Mucosa of gallbladder (tissue), 1 donor: ENCODE measurements around the gene SLAIN1. TPM values are rescaled to one million over a fixed set of nuclear protein-coding genes. Genes with fewer than 3 reads are reported as not detected.
A peak's percentile ranks its signal among the peaks of the same experiment; 100 is the strongest.
"Not testable (repeated sequence)": the region's sequence is repeated elsewhere in the genome, so short reads cannot be mapped to it uniquely, and the experiment has no call there.

Experiments
- DNase-seq: peaks from one replicate; pipeline ENCODE4 v3.0.0-alpha.2; 2020; ENCODE audit warnings: low spot score
- total RNA-seq: library from RNA; stranded (reverse); gene quantifications from one replicate; pipeline ENCODE4 v1.2.1, GENCODE V29; 2021
- donor health status: DM: no; HTN: no; CAD: no.

Gene SLAIN1
- total RNA-seq = 9.7 TPM

DNA sequence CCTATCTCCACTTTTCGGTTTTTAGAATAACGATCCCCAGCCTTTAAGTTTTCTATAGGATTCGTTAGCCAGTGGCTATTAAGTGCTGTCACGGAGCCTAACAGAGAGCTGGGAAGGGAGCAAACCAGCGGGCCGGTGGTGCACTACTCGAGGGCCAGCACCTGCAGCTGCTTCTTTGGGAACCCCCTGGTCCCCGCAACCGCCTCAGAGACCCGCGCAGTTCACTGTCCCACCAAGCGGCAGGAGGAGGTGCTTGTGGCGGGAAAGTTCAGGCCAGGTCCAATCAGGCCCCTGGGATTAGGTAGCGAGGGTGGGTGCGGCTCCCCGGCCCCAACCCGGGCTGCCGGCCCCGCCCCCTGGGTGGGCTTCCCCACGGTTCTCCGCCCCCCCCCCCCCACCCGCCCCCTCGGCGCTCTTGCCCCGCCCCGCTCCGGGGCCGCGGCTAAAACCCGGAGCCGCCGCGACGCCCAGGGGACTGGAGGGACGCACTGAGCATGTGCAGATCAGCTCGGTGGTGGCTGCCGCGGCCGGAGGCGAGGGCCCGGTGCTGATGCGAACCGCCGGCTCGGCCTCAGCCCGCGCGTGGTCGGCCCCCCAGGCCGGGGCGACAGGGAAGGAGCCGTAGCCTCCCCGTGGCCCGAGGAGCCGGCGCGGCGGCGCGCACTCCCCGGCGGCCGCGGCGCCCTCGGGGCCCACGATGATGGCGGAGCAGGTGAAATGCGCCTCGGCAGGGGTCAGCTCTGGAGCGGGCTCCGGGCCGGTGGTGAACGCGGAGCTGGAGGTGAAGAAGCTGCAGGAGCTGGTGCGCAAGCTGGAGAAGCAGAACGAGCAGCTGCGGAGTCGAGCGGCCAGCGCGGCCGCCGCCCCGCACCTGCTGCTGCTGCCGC lies at the start of gene SLAIN1:
TSS of gene SLAIN1 (plus strand) at position 471 of the 887 bp plus-strand sequence. CDS start at position 698, 227 bp downstream.
- DNase-seq = peak; percentile 74

GRCh38 chr13:77650409-77650808 lies 47.1 kb upstream of the SLAIN1 start:
- DNase-seq = no peak

GRCh38 chr13:77653301-77653700 lies 44.2 kb upstream of the SLAIN1 start:
- DNase-seq = no peak

DNA sequence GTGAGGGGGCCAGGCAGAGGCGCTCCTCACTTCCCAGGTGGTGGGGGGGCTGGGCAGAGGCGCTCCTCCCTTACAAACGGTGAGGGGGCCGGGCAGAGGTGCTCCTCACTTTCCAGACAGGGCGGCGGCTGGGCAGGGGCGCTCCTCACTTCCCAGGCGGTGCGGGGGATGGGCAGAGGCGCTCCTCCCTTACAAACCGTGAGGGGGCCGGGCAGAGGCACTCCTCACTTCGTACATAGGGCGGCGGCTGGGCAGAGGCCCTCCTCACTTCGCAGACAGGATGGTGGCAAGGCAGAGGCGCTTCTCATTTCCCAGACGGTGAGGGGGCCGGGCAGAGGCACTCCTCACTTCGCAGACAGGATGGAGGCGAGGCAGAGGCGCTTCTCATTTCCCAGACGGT lies 37.5 kb upstream of the SLAIN1 start:
- DNase-seq = not testable (repeated sequence)

GRCh38 chr13:77660841-77661250 lies 36.6 kb upstream of the SLAIN1 start:
- no peak for DNase-seq

GRCh38 chr13:77662301-77662700 lies 35.2 kb upstream of the SLAIN1 start:
- DNase-seq = not testable (repeated sequence)

DNA sequence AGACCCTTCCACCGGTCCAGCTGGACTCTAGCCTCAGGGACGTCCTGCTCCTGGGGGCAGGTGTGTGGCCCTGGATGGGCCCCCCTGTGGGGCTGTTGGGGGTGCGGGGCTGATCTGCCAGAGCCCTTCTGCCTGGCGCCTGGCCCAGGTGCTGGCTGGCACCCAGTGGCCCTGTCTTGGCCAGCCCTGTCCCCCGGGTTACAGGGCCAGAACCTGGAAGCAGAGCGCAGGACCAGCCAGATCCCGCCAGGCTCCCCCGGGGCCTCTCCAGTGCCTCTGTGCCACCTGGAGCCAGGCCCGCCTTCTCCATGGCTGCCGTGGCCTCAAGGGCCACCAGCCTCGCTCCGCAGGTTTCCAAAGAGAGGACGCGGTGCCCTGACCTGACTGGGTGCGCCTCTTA lies 34.7 kb upstream of the SLAIN1 start:
- DNase-seq = not testable (repeated sequence)

- no peak for DNase-seq
These were observed 22.6 kb upstream of the SLAIN1 start for GRCh38 chr13:77674852-77675251.

GRCh38 chr13:77678691-77679235 lies 18.7 kb upstream of the SLAIN1 start:
- DNase-seq = no peak

- no peak for DNase-seq
These were observed 9.7 kb upstream of the SLAIN1 start for GRCh38 chr13:77687799-77688198.

DNA sequence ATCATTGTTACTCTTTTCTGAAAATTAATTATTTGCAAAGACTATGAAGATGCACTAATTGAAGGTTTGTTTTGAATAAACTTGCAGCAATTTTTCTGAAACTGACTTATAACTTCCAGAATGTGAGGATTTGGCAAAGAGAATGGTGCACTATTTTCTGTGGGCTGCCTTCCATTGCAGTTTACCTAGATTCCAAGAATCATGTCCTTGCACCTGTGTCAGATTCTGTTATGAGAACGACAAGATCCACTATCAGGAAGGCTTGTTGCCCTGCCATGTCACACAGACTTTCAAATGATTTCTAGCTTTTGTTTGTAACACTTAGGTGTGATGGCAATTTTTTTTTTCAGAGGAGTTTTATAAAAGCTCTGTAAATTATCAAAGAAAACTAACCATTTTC lies 5.6 kb upstream of the SLAIN1 start:
- DNase-seq = no peak

DNA sequence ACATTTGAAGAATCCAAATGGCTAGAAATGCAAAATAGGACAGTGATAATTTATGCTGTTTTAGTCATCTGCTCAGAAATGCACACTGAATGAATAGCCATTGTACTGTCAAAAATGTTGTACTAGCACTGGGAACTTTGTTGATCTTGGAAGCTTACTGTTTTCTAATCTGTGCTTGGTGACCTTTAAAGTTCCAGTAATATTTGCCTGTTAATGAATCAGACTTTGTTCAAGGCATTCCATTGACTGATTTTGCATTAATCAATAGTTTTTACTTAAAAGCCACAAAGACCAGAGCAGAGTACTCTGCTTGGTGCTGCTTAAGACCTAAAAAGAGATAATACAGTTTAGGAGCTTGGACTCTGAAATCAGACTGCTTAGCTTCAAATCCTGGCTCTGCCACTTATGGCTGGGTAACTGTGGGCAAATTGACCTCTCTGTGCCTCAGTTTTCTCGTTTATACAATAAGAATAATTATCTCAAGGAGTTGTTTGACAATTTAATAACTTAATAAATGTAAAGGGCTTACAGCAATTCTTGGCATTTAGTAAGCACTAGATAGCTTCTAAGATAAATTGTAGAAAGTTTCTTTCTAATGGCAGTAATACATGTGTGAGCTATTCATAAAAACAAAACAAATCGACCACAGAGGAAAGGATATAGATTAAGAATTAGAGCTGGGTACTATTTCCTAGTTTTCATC lies 4.6 kb upstream of the SLAIN1 start:
- no peak for DNase-seq

DNA sequence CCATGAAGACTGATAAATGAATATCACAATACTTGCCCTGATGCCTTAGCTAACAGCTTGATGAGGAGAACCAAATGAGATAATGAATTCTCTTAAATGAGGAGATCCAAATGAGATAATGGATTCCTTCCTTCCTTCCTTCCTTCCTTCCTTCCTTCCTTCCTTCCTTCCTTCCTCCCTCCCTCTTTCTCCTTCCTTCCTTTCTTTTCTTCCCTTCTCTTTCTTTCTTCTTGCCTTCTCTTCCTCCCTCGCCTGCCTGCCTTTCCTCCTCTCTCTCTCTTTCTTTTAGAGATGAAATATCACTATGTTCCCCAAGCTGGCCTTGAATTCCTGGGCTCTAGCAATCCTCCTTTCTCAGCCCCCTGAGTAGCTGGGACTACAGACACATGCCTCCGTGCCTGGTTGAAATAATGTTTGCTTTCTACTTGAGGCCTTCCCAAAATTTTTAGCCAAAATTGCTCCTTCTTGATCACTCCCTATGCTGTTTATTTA lies 4.0 kb upstream of the SLAIN1 start:
- no peak for DNase-seq

- no peak for DNase-seq
These were observed 1.2 kb upstream of the SLAIN1 start for GRCh38 chr13:77696006-77696878.

GRCh38 chr13:77696879-77697216 lies 639 bp upstream of the SLAIN1 start:
- DNase-seq = no peak

DNA sequence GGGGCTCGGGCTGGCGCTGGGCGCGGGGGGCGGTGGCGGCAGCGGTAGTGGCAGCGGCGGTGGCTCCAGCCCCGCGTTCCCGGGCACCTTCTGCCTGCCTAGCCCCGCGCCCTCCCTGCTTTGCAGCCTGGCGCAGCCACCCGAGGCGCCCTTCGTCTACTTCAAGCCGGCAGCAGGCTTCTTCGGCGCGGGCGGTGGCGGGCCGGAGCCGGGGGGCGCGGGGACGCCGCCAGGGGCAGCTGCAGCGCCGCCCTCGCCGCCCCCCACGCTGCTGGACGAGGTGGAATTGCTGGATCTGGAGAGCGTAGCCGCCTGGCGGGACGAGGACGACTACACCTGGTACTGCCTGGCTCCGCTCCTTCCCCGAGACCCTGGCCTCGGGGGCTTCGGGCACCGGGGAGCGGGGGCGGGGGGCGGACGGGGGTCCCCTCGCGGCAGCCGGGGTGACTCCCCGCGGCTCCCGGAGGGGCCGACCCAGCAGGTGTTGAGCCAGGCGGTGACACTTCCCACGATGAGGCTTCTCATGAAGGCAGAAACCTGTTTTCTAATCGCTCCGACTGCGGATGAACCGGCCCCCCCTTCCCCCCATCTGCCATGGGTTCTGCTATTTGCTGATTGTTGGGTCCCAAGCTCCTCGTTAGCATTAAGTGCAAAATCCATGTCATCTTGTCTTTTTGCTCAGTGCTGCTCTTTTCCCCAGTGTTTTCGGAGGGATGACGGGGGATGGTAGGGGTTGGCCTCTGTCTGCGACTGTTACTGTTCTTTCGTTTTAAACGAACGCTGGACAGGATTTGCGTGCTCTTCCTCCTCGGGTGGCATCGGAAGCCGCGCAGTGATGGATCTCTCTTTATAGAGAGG lies 943 bp downstream of the SLAIN1 start:
- DNase-seq = peak; percentile 11

DNA sequence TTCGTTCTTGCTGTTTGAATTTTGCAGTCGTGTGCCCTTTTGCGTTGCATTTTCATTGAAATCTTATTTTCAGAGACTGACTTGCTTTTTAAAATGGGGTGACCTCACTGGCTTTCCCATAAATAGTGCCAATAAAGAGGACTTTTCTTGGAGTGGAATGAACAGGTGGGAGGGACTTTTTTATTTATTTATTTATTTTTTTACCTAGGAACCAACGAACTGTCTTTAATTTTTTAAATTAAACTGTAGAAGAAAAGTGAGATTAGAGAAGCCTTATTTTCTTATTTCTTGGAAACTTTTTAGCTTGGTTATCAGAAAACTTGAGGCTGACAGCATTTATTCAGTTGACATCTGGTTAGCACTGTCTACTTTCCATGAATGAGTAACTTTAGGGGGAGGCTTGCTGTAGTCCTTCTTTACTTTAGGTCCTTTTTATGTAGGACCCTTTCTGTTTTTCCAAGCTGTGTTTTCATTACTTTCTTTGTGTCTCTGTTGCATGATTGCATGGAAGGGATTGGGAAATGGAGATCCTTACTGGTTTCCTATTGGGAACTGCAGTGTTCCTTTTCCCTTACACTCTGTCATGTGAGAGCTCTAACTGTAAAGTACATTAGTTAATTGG lies 1.7 kb downstream of the SLAIN1 start:
- no peak for DNase-seq

- no peak for DNase-seq
These were observed 3.8 kb downstream of the SLAIN1 start for GRCh38 chr13:77701305-77701704.

GRCh38 chr13:77702366-77702765 lies 4.9 kb downstream of the SLAIN1 start:
- no peak for DNase-seq

- DNase-seq = no peak
These were observed 5.9 kb downstream of the SLAIN1 start for GRCh38 chr13:77703408-77703807.
